CD4-positive, CD25-positive, alpha-beta regulatory T cell (primary cell): Measurements from ENCODE around the gene TEX50. TPM values are rescaled to one million over a fixed set of nuclear protein-coding genes. Genes with fewer than 3 reads are reported as not detected.
A peak's percentile ranks its signal among the peaks of the same experiment; 100 is the strongest.
"Not testable (repeated sequence)": the region's sequence is repeated elsewhere in the genome, so short reads cannot be mapped to it uniquely, and the experiment has no call there.

ENCODE experiments used
- ATAC-seq, 2 donors: fragments of 150-1000 bp; cut with Tn5 transposase; one replicate each; pipeline ENCODE4 v1.10.0; 2021; ENCODE audit warnings: low read depth in 2 of 2, moderate number of reproducible peaks in 2 of 2, moderate library complexity in 1 of 2
- DNase-seq, 3 donors: peaks; one replicate each; pipeline versions ENCODE4 v3.0.0 to v3.0.0-alpha.2; 2012 to 2022; ENCODE audit warnings: mixed read lengths in 1 of 3
- H3K27ac ChIP-seq: one replicate; pipeline ENCODE4 v1.7.0; 2013; ENCODE audit warnings: mild to moderate bottlenecking, low read length; ENCODE audit not compliant: insufficient read depth, poor library complexity, severe bottlenecking
- H3K27me3 ChIP-seq: one replicate; pipeline ENCODE4 v1.7.0; 2013; ENCODE audit warnings: low read length; ENCODE audit not compliant: control insufficient read depth, insufficient read depth
- H3K36me3 ChIP-seq: one replicate; pipeline ENCODE4 v1.7.0; 2013; ENCODE audit warnings: mild to moderate bottlenecking, low read length, moderate library complexity; ENCODE audit not compliant: control insufficient read depth, insufficient read depth
- H3K4me1 ChIP-seq: 2 replicates; pipeline ENCODE4 v1.7.0; 2013; ENCODE audit warnings: mild to moderate bottlenecking, low read length; ENCODE audit not compliant: insufficient read depth, control insufficient read depth, poor library complexity, severe bottlenecking
- H3K4me3 ChIP-seq: one replicate; pipeline ENCODE4 v1.7.0; 2013; ENCODE audit warnings: low read depth, mild to moderate bottlenecking, low read length, moderate library complexity
- H3K9me3 ChIP-seq, 2 experiments: 1 replicate in 1 of 2; 2 replicates in 1 of 2; pipeline ENCODE4 v1.7.0; 2013; ENCODE audit warnings: low read length in 2 of 2, mild to moderate bottlenecking in 1 of 2, moderate library complexity in 1 of 2; ENCODE audit not compliant: control insufficient read depth in 2 of 2
- H3K27ac Mint-ChIP-seq, 3 donors: one replicate each; pipeline ENCODE4 v1.8.0; 2020 to 2022; ENCODE audit warnings: mild to moderate bottlenecking in 3 of 3, mixed read lengths in 3 of 3, moderate library complexity in 2 of 3
- H3K27me3 Mint-ChIP-seq: one replicate; pipeline ENCODE4 v1.8.0; 2022; ENCODE audit warnings: mild to moderate bottlenecking, mixed read lengths
- H3K36me3 Mint-ChIP-seq: one replicate; pipeline ENCODE4 v1.8.0; 2020; ENCODE audit warnings: mixed read lengths
- H3K4me1 Mint-ChIP-seq, 4 donors: one replicate each; pipeline ENCODE4 v1.8.0; 2020 to 2022; ENCODE audit warnings: mixed read lengths in 4 of 4, mild to moderate bottlenecking in 1 of 4
- H3K4me3 Mint-ChIP-seq, 4 donors: one replicate each; pipeline ENCODE4 v1.8.0; 2020 to 2022; ENCODE audit warnings: mild to moderate bottlenecking in 4 of 4, mixed read lengths in 4 of 4, moderate library complexity in 3 of 4
- H3K9me3 Mint-ChIP-seq, 7 donors: one replicate each; pipeline ENCODE4 v1.8.0; 2020 to 2022; ENCODE audit warnings: mixed read lengths in 7 of 7, mild to moderate bottlenecking in 3 of 7, moderate library complexity in 2 of 7
- polyA plus RNA-seq, 4 donors: library from polyadenylated mRNA; unstranded; fragments of 300-500 nt; fragmentation: Illumina TruSeq; gene quantifications; one replicate each; pipeline ENCODE4 v1.2.3, GENCODE V29; 2021
- total RNA-seq: library from RNA; stranded (reverse); gene quantifications from one replicate; pipeline ENCODE4 v1.2.3, GENCODE V29; 2022

The TEX50 gene
- total and polyA plus RNA-seq, 5 donors from 2014 or later = not detected

DNA sequence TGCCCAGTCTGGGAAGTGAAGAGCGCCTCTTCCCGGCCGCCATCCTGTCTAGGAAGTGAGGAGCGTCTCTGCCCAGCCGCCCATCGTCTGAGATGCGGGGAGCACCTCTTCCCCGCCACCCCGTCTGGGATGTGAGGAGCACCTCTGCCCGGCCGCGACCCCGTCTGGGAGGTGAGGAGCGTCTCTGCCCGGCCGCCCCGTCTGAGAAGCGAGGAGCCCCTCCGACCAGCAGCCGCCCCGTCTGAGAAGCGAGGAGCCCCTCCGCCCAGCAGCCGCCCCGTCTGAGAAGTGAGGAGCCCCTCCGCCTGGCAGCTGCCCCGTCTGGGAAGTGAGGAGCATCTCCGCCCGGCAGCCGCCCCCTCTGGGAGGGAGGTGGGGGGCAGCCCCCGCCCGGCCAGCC is 22.1 kb upstream of the TEX50 start:
- not testable (repeated sequence) for H3K36me3 ChIP-seq, H3K4me1 Mint-ChIP-seq, H3K27ac Mint-ChIP-seq, H3K27ac ChIP-seq, H3K4me1 ChIP-seq, H3K4me3 ChIP-seq, DNase-seq, H3K27me3 Mint-ChIP-seq, H3K36me3 Mint-ChIP-seq, ATAC-seq, H3K4me3 Mint-ChIP-seq, H3K9me3 ChIP-seq, H3K27me3 ChIP-seq
- peaks cover 0 to 18% (median 0%) of the 10 kb centered on the region in 7 donors for H3K9me3 Mint-ChIP-seq

DNA sequence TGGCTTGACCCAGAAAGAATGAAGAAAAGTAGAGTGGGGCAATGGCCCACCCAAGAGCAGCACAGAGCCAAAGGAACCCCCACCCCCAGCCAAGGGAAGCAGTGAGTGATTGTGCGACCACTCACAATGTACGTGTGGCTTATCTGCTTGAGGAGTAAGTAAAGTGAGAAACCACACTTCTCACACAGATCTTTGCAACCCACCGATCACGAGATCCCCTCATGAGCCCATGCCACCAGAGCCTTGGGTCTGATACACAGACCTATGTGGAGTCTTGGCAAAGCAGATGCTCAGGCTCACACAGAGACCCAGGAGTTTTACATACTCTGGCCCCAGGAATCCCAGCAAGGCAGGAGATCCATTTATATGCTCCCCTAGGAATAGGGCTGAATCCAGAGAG is 18.3 kb upstream of the TEX50 start:
- H3K9me3 Mint-ChIP-seq = peaks cover 0 to 42% (median 6%) of the 10 kb centered on the region in 7 donors
- no peak overlapping the region for H3K4me3 Mint-ChIP-seq
- Histone ChIP-seq H3K9me3 (peaks cover 4 to 14% of the 10 kb centered on the region in 2 experiments), H3K4me1 (no peaks in the 10 kb centered on the region), H3K27me3 (no peaks in the 10 kb centered on the region), H3K4me3 (no peak overlapping the region), H3K36me3 (no peaks in the 10 kb centered on the region), H3K27ac (no peak overlapping the region)
- ATAC-seq (no peak), DNase-seq (no peak)
- peaks cover 0 to 6% (median under 1%) of the 10 kb centered on the region in 4 donors for H3K4me1 Mint-ChIP-seq
- no peak overlapping the region for H3K27ac Mint-ChIP-seq
- peaks cover 19% of the 10 kb centered on the region for H3K27me3 Mint-ChIP-seq
- peaks cover 6% of the 10 kb centered on the region for H3K36me3 Mint-ChIP-seq

DNA sequence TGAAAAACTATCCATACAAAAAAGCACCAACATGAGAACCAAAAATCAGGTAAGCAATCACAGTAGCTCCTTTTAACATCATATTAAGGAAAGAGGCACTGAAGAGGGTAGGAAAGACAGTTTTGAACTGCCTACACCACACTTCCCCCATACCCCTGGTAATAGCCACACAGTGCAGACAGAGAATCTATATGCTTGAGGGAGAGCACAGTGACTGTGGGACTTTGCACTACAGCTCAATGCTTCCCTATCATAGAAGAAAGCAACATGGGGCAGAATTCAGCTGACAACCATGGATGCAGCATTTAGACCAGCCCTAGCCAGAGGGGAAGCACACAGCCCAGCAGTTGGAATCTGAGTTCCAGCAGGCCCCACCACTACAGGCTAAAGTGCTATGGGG is 7.9 kb upstream of the TEX50 start:
- no peaks in the 10 kb centered on the region for H3K36me3 Mint-ChIP-seq
- H3K27me3 ChIP-seq = peaks cover 6% of the 10 kb centered on the region
- no peaks in the 10 kb centered on the region for H3K36me3 ChIP-seq
- peaks cover 0 to 2% (median 0%) of the 10 kb centered on the region in 7 donors for H3K9me3 Mint-ChIP-seq
- no peak for DNase-seq
- H3K4me1 Mint-ChIP-seq = no peaks in the 10 kb centered on the region
- H3K27me3 Mint-ChIP-seq = peaks cover 18% of the 10 kb centered on the region
- H3K9me3 ChIP-seq = no peaks in the 10 kb centered on the region
- no peak for ATAC-seq
- no peaks in the 10 kb centered on the region for H3K4me1 ChIP-seq
- no peak overlapping the region for H3K4me3 Mint-ChIP-seq
- H3K27ac Mint-ChIP-seq = no peak overlapping the region
- no peak overlapping the region for H3K4me3 ChIP-seq
- H3K27ac ChIP-seq = no peak overlapping the region

DNA sequence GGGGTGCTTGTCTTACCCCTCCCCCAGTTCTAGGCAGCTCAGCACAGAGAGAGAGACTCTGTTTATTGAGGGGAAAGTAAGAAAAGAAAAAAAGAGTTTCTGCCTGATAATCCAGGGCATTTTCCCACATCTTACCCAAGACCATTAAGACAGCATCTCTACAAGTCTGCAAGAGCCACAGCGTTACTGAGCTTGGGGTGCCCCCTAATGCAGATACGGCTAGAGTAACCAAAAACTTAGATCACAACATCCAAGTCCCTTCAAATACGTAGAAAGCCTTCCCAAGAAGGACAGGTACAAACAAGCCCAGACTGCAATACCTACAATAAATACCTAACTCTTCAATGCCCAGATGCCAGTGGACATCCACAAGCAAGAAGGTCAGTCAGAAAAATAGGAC is 6.2 kb upstream of the TEX50 start:
- Mint-ChIP-seq H3K4me3 (no peak overlapping the region), H3K27ac (peak overlapping the region in 1 of 3 donors; percentile 35), H3K9me3 (peaks cover 0 to 2% (median 0%) of the 10 kb centered on the region in 7 donors), H3K4me1 (no peaks in the 10 kb centered on the region), H3K27me3 (peaks cover 18% of the 10 kb centered on the region), H3K36me3 (no peaks in the 10 kb centered on the region)
- Histone ChIP-seq H3K4me3 (no peak overlapping the region), H3K27me3 (peaks cover 7% of the 10 kb centered on the region), H3K27ac (no peak overlapping the region), H3K9me3 (no peaks in the 10 kb centered on the region), H3K36me3 (no peaks in the 10 kb centered on the region), H3K4me1 (no peaks in the 10 kb centered on the region)
- ATAC-seq = no peak
- DNase-seq = peak in 2 of 3 donors; percentile 3 to 15

DNA sequence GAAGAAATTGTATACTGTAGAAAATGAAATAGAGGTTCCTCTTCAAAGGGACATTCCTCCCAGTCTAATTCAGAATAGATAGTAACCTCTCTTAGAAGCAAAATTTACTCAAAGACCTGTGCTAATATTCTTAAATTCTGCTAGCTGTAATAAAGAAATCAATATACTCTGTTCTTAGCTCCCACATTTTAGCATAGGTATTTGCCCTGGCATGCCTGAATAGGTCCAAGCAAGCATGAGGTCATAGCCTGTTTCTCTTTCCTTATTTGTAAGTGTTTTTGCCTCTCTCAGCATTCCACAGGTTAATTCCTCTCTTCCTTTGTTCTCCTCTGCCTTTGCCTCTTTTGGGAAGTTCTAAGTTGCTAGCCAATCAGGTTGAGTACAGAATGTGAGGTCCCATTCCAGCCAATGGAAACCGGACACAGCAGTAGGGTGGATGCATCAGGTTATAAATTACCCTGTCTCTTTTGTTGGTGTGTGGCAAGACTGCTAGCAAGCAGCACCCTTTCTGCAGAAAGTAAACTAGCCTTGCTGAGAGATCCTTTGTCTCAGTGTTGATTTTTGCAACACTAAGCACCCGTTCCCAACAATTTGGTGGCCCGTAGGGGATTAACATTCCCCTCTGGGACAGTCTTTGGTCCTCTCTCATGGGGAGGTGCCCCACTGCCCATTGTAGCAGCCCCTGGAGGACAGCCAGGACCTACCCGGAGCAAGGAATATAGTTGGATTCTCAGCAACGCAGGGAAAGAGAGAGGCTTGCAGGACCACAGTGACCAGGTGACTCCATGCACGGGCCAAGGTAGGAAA is 2.3 kb downstream of the TEX50 start:
- not testable (repeated sequence) for DNase-seq, H3K9me3 Mint-ChIP-seq, H3K27ac ChIP-seq, ATAC-seq, H3K4me1 Mint-ChIP-seq, H3K9me3 ChIP-seq, H3K27me3 ChIP-seq, H3K36me3 Mint-ChIP-seq, H3K4me3 Mint-ChIP-seq, H3K27ac Mint-ChIP-seq, H3K4me3 ChIP-seq, H3K4me1 ChIP-seq, H3K36me3 ChIP-seq
- peaks cover 24% of the 10 kb centered on the region for H3K27me3 Mint-ChIP-seq

DNA sequence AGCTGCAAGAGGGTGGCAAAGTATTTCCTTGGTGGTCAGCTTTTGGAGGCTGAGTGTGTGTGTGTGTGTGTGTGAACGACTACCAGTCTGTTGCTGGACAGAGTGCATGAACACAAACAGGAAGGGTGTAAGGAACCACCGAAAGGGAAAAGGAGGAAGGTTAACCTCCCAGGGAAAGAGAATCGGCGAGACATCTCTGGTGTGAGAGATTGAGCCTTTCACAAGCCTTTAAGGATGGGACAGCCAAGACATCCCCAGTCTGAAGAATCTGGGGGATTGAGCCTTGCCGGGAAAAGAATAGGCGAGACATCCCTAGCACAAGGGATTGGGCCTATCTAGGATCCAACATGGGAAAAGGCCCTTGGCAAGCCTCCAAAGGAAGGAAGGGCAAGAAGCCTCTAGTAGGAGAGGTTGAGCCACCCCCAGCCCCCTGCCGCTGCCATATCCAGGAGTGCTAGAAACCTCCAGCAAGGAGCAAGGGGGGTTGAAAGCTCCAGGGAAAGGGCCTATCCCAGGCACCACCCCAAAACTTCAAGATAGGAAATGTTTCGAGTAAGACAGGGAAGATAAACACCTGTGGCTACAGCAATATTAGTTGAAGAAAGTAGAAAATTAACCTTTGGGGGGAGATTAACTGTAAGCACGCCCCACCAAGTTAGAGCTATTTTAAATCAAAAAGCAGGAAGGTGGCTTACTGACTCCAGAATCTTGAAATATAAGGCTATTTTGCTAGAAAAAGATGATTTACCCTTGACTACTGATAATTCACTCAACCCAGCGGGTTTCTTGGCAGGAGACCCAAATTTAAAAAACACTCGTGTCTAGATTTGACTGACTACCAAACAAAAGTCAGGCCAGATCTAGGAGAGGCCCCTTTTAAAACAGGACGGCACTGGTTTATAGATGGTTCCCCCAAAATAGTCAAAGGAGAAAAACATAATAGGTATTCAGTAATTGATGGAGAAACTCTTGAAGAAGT is 3.2 kb downstream of the TEX50 start:
- peaks cover 16% of the 10 kb centered on the region for H3K27me3 Mint-ChIP-seq
- no peaks in the 10 kb centered on the region for H3K36me3 Mint-ChIP-seq
- peaks cover 0 to 3% of the 10 kb centered on the region in 2 experiments for H3K9me3 ChIP-seq
- DNase-seq = no peak
- no peaks in the 10 kb centered on the region for H3K4me1 Mint-ChIP-seq
- H3K27ac ChIP-seq = no peak overlapping the region
- no peak for ATAC-seq
- no peak overlapping the region for H3K27ac Mint-ChIP-seq
- no peak overlapping the region for H3K4me3 ChIP-seq
- H3K27me3 ChIP-seq = peaks cover 6% of the 10 kb centered on the region
- no peaks in the 10 kb centered on the region for H3K4me1 ChIP-seq
- no peaks in the 10 kb centered on the region for H3K36me3 ChIP-seq
- H3K4me3 Mint-ChIP-seq = no peak overlapping the region
- H3K9me3 Mint-ChIP-seq = peaks cover 0 to 7% (median 1%) of the 10 kb centered on the region in 7 donors

DNA sequence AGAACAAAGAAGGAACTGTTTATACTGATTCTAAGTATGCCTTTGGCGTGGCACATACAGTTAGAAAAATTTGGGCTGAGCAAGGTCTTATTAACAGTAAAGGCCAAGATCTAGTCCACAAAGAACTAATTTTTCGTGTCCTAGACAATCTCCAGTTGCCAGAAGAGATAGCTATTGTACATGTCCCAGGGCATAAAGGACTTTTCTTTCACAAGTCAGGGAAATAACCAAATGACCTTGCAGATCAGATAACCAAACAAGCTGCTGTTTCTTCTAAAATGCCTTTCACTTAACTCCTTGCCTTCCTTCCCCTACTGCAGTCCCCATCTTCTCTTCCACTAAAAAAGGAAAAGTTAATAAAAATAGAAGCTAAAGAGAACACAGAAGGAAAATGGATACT is 4.0 kb downstream of the TEX50 start:
- no peak for DNase-seq
- Mint-ChIP-seq H3K27me3 (peaks cover 17% of the 10 kb centered on the region), H3K36me3 (no peaks in the 10 kb centered on the region), H3K9me3 (peaks cover 0 to 7% (median 1%) of the 10 kb centered on the region in 7 donors), H3K4me1 (no peaks in the 10 kb centered on the region), H3K4me3 (no peak overlapping the region), H3K27ac (peak overlapping the region in 1 of 3 donors; percentile 24)
- H3K4me3 ChIP-seq = no peak overlapping the region
- no peak for ATAC-seq
- no peaks in the 10 kb centered on the region for H3K36me3 ChIP-seq
- no peak overlapping the region for H3K27ac ChIP-seq
- H3K9me3 ChIP-seq = peaks cover 0 to 3% of the 10 kb centered on the region in 2 experiments
- H3K27me3 ChIP-seq = peaks cover 3% of the 10 kb centered on the region
- H3K4me1 ChIP-seq = no peaks in the 10 kb centered on the region
